ENCODE data around the gene M1AP. TPM values are rescaled to one million over a fixed set of nuclear protein-coding genes. Genes with fewer than 3 reads are reported as not detected.
A peak's percentile ranks its signal among the peaks of the same experiment; 100 is the strongest.

The M1AP gene
- total RNA-seq, 4 donors from 2014 or later: 0.20 TPM; not detected in 3

DNA sequence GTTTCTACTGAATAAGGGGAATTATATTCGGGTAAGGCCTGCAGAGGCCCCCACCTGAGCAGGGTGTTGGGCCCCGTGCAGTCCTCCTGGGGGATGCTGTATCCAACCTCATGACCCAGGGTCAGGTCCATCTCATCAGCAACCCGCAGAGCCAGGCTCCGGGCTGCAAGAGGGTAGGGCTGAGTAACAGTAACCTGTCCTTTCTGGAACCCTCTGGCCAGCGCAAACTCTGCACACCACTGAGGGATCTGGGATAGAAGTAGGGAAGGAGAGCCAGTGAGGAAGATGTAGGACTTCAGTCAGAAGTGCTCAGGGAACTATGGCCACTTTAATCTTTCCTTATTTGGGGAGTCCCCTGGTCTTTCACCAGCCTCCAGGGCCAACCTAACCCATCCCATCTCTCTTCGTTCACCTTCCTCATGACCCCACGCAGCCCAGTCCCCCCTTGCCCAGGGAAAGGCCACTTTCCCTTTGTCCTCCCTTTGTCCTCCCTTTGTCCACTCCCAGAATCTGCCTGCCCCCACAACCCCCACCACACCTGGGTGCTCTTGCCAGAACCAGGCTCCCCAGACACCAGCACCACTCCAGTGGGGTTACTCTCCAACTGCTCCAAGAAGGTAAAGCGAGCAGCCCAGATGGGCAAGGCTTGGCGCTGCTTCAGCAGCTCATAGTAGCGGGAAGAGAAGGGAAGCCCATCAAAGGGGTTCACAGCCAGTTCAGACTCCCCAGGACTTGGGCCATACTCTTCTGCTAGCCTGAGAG lies 123.0 kb downstream of the M1AP start:
- intact Hi-C loops (cut with DNase I; ENCODE audit: low total_unique reads): loop anchor here (10.0 kb wide), 1 partner anchor 310 kb away; the partner anchor contains the start of gene HK2
- in situ Hi-C loops (cut with MboI; ENCODE audit: low sequenced_read_pairs in 4 of 4): loop anchor here in 1 of 4 donors (25.0 kb wide), 1 partner anchor 1288 kb away; the partner anchor contains the start of genes CCT7 and PRADC1
- no peak for DNase-seq

DNA sequence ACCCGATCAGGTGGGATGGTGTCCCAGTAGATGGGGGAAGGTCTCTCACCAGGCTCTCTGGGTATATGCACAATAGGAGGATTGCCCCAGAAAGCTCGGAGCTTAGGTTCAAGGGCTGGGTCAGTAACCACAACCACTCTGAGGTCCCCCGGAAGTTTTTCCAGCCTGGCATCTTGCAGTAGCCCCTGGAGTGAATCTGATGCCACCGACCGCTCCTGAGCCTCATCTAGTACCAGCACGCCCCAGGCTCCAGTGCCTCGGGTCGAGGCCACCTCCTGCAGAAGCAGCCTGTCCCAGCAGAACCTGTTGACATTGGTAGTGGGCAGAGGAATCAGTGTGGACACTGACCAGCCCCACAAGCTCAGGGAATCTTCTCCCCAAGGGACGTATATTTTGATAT lies 124.1 kb downstream of the M1AP start:
- Histone ChIP-seq H3K36me3 (peaks cover 0 to 29% of the 10 kb centered on the region in 2 donors), H3K4me1 (peaks cover 10 to 15% of the 10 kb centered on the region in 2 donors), H3K27me3 (peaks cover 13 to 20% (median 19%) of the 10 kb centered on the region in 3 donors), H3K9me3 (no peaks in the 10 kb centered on the region), H3K4me3 (no peak overlapping the region), H3K27ac (no peak overlapping the region)
- intact Hi-C loops (cut with DNase I; ENCODE audit: low total_unique reads) (loop anchor here (10.0 kb wide), 1 partner anchor 311 kb away; the partner anchor contains the start of gene HK2), in situ Hi-C loops (cut with MboI; ENCODE audit: low sequenced_read_pairs in 4 of 4) (no loop called here)
- ATAC-seq: no peak
- no peak for DNase-seq
- TF ChIP-seq, protein P1, sequence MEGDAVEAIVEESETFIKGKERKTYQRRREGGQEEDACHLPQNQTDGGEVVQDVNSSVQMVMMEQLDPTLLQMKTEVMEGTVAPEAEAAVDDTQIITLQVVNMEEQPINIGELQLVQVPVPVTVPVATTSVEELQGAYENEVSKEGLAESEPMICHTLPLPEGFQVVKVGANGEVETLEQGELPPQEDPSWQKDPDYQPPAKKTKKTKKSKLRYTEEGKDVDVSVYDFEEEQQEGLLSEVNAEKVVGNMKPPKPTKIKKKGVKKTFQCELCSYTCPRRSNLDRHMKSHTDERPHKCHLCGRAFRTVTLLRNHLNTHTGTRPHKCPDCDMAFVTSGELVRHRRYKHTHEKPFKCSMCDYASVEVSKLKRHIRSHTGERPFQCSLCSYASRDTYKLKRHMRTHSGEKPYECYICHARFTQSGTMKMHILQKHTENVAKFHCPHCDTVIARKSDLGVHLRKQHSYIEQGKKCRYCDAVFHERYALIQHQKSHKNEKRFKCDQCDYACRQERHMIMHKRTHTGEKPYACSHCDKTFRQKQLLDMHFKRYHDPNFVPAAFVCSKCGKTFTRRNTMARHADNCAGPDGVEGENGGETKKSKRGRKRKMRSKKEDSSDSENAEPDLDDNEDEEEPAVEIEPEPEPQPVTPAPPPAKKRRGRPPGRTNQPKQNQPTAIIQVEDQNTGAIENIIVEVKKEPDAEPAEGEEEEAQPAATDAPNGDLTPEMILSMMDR (IDR thresholded peaks at IDR 0.05 in 4 of 5, conservative IDR thresholded peaks at IDR 0.05 in 1 of 5): no peak
- no peak for TF ChIP-seq POLR2A (IDR thresholded peaks at IDR 0.05)

More for the DNA sequence above, 123.0 kb downstream of the M1AP start:
- no peak for ATAC-seq
- TF ChIP-seq, protein P1 (IDR thresholded peaks at IDR 0.05 in 4 of 5, conservative IDR thresholded peaks at IDR 0.05 in 1 of 5): no peak
- no peak for TF ChIP-seq POLR2A (IDR thresholded peaks at IDR 0.05)
- Histone ChIP-seq H3K27me3 (peaks cover 4 to 9% (median 8%) of the 10 kb centered on the region in 3 donors), H3K4me1 (peaks cover 10 to 17% of the 10 kb centered on the region in 2 donors), H3K27ac (no peak overlapping the region), H3K4me3 (no peak overlapping the region), H3K9me3 (no peaks in the 10 kb centered on the region), H3K36me3 (peaks cover 0 to 29% of the 10 kb centered on the region in 2 donors)

DNA sequence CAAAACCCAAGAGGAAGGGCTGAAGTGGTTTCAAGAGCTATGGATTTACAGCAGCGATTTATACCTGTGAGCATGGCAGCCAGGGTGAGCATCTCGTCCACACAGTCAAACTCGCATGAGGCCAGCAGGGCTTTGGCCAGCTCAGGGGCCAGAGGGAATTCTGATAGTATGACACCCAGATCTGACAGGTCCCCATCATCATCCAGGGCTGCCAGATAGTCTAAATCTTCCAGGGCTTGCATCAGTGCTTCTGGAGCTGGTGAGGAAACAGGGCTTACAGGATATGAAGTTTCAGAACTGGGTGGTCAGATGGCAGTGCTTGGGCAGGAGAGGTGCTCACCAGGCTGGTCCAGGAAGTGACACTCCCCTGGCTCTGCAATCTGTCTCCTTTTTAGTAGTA lies 125.6 kb downstream of the M1AP start:
- H3K9me3 ChIP-seq: no peaks in the 10 kb centered on the region
- H3K4me1 ChIP-seq: peaks cover 0 to under 1% of the 10 kb centered on the region in 2 donors
- H3K4me3 ChIP-seq: no peak overlapping the region
- ATAC-seq: no peak
- no peak overlapping the region for H3K27ac ChIP-seq
- H3K27me3 ChIP-seq: peaks cover 26 to 35% (median 34%) of the 10 kb centered on the region in 3 donors
- TF ChIP-seq POLR2A (IDR thresholded peaks at IDR 0.05): no peak
- TF ChIP-seq, protein P1 (IDR thresholded peaks at IDR 0.05 in 4 of 5, conservative IDR thresholded peaks at IDR 0.05 in 1 of 5): no peak
- DNase-seq: no peak
- H3K36me3 ChIP-seq: peaks cover 0 to 21% of the 10 kb centered on the region in 2 donors
- intact Hi-C loops (cut with DNase I; ENCODE audit: low total_unique reads) (loop anchor here (10.0 kb wide), 1 partner anchor 312 kb away; the partner anchor contains the start of gene HK2), in situ Hi-C loops (cut with MboI; ENCODE audit: low sequenced_read_pairs in 4 of 4) (no loop called here)

DNA sequence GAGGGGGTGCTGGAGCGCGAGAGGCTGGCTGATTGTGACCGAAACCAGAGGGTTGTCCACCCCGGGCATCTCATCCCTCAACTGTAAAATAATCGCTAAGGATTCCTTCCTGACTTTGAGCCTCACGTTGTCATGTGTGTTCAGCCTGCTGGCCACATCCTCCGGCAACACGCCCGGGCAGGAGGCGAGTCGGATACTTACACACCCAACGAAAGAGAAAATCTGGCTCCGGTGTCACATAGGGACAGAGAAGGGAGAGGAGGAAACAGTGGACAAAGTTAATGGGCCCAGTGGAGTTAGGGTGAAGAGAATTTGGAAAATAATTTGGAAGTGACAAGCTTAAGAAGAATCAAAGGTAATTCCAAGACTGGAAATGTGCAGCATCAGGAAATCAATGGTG lies 131.5 kb downstream of the M1AP start:
- no peak for DNase-seq
- no peak for ATAC-seq
- intact Hi-C loops (cut with DNase I; ENCODE audit: low total_unique reads) (no loop called here), in situ Hi-C loops (cut with MboI; ENCODE audit: low sequenced_read_pairs in 4 of 4) (no loop called here)
- Histone ChIP-seq H3K4me1 (peaks cover 7 to 17% of the 10 kb centered on the region in 2 donors), H3K27ac (no peak overlapping the region), H3K4me3 (peak overlapping the region; percentile 43 to 59 (median 45)), H3K27me3 (peaks cover 81 to 94% (median 93%) of the 10 kb centered on the region in 3 donors), H3K36me3 (no peaks in the 10 kb centered on the region), H3K9me3 (no peaks in the 10 kb centered on the region)
- TF ChIP-seq, protein P1 (IDR thresholded peaks at IDR 0.05 in 4 of 5, conservative IDR thresholded peaks at IDR 0.05 in 1 of 5): no peak
- TF ChIP-seq POLR2A (IDR thresholded peaks at IDR 0.05): no peak

All from gastrocnemius medialis (tissue), 4 donors.